Mesenteric fat pad (tissue), 1 donor: ENCODE measurements around the gene PABPN1. TPM values are rescaled to one million over a fixed set of nuclear protein-coding genes. Genes with fewer than 3 reads are reported as not detected.

ENCODE experiments used
- DNase-seq: peaks from one replicate; pipeline ENCODE4 v3.0.0-alpha.2; 2020; ENCODE audit warnings: low spot score
- total RNA-seq: library from RNA; stranded (reverse); fragmentation: NEBNext Ultra II Directional; extraction: Animal tissue kit (Norgen Biotek cat#: 25700); gene quantifications from one replicate; pipeline ENCODE4 v1.2.1, GENCODE V29; 2021
- donor health status: DM: yes; HTN: yes; CAD: no.

PABPN1 gene
- total RNA-seq, 1 donor from 2014 or later, result 129 TPM

- peak; percentile 78 for DNase-seq
These were observed 36.0 kb downstream of the PABPN1 start for GRCh38 chr14:23357261-23357660.

GRCh38 chr14:23358042-23358441 is 36.8 kb downstream of the PABPN1 start:
- DNase-seq, result no peak

DNA sequence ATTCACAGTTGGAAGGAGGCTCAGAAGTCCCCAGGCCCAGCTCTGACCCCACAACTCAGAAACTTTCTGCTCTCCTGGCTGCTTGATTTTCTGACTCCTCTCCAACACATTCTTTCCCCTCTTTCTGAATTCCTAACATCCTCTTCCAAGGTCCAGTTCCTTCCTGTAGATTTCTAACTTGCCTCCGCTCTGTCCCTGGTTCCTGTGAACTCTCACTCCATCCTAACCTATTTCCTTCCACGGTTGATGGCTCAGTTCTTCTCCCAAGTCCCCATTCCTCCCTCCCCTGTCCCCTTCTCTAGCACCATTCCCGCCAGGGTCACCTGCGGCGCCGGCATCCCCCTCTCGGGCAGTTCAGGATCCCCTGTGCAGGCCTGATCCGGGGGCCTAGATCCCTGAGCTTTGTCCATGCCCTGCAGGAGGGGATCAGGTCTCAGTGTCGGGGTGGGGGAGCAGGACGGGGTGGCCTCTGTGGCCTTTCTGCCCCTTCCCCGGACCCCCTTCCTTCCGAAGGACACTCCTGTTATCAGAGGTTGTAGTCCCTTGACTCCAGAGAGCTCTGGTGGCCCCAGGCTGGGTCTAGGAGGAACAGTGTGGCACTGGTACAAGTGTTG is 37.4 kb downstream of the PABPN1 start:
- DNase-seq, result peak; percentile 89

GRCh38 chr14:23359167-23359626 is 37.9 kb downstream of the PABPN1 start:
- peak; percentile 68 for DNase-seq

DNA sequence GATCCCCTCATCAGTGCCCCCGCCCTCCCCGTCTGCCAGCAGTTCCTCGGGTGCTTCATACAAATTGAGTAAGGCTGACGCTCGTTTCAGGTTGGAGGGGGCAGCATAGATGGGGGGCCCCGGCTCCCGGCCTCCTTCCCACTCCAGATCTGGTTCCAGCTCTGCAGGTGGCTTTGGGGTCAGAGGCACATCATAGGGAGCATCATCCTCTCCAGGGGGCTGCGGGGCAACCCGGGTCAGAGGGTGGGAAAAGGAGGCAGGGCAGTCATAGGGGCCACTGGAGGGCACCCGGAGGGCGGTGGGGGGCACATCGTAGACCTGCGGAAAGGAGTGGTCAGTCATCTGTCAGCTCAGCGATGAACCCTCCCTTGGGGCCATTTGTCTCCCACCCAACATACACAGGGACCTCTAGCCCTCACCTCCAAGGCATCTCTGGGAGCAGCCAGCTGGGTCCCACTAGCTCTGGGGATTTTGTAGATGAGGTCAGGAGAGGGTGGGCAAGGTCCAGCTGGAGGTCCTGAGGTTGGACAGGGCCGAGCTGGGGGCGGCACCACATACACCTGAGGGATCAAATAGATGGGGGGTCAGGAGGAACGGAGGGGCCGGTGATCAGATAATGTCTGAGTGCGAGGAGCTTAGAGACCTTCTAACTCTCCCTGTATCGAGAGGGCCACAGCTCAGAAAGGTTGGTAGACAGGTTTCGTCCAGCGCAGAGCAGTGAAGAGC is 38.6 kb downstream of the PABPN1 start:
- peak; percentile 72 for DNase-seq

DNA sequence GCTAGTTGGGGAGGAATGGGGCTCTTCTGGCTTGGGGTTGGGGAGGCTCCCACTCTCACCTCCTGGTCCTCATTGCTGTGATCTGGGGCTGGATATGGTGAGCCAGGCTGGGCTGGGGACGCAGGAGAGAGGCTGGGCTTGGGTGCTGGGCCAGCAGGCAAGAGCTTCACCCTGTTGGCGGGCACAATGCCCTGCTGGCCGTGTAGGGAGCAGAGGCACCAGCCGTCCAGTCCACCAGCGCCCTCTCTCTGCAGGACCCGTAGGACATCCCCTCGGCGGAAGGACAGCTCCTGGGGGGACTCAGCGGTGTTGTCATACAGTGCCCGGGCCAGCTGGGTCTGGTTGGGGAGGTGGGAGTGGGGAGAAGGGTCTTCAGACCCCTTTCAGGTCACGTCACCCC is 39.2 kb downstream of the PABPN1 start:
- peak; percentile 88 for DNase-seq

- DNase-seq, result peak; percentile 47
These were observed 40.1 kb downstream of the PABPN1 start for GRCh38 chr14:23361320-23361719.

GRCh38 chr14:23361763-23362162 is 40.5 kb downstream of the PABPN1 start:
- no peak for DNase-seq

GRCh38 chr14:23362200-23362599 is 40.9 kb downstream of the PABPN1 start:
- DNase-seq, result peak; percentile 28

DNA sequence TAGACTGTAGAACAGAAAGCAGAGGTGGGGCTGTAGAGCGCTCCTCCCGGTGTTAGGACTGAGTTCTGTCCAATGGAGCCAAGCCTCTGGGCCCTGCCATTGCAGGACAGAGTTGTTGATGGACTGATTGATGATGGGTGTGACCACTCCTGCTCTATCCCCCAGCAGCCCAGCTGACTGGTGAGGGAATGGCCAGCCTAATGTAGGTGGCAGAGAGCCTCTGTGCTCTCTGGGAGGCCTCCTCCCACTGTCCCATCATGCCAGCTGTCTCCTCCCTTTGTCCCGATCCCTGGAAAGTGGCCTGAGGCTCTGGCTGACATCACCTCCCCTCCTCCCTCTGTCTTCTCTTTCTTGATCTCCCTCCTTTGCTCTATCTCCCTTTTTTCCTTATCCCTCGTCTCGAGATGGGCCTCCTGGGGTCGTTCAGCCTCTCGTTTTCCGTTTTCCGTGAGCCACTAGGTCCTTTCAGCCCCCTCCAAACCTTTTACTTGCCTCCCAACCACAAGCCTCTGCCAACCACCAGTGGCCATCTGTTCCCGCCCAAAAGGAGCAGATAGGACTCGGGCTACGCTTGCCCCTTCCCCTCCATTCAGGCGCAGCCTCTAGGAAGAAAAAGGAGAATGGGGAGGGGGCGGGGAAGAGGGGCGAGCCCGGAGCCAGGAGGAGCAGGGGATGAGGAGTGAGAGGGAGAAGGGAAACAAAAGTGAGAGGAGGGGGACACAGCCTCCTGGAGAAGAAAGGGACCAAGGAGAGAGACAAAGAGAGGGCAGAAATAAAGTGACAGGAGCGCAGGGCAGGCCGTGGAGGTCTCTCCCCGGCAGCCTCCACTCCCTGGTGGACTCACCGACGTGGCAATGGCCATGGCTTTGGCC is 43.1 kb downstream of the PABPN1 start:
- DNase-seq, result peak; percentile 49

- no peak for DNase-seq
These were observed 43.9 kb downstream of the PABPN1 start, which contains the start of gene EFS for GRCh38 chr14:23365036-23365731. TSS of gene EFS (minus strand) at chr14:23365172. CDS start at chr14:23365025, 147 bp downstream.

DNA sequence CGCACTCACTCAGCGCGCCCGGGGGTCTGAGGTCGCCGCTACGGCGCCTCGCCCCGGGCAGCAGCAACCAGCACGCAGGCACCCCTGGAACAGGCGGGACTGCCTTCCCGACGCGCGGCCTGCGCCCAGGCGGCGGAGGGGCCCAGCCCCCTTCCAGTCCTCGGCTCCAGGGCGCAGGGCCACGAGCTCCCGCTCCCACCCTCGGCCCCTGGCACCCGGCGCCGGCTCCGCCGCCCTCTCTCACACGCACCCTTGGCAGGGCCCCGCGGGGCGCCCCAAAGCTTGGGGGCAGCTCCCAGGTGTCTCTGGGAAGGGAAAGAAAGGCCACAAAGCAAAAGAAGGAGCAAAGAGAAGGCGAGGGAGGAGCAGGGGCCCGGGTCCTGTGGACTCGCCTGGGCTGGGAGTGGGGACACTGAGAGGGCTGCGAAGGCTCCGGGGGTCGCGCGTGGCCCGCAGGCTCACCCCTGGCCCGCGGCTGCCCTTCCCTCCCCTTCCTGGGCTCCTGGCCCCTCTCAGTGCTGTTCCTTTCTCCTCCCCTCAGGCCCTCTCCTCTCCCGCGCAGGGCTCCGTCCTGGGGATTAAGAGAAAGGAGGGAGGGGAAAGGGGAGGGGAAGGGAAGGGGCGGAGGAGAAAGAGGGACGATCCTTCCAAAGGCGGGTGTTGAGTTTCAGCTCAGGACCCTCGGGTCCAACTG is 44.6 kb downstream of the PABPN1 start:
- DNase-seq, result no peak

DNA sequence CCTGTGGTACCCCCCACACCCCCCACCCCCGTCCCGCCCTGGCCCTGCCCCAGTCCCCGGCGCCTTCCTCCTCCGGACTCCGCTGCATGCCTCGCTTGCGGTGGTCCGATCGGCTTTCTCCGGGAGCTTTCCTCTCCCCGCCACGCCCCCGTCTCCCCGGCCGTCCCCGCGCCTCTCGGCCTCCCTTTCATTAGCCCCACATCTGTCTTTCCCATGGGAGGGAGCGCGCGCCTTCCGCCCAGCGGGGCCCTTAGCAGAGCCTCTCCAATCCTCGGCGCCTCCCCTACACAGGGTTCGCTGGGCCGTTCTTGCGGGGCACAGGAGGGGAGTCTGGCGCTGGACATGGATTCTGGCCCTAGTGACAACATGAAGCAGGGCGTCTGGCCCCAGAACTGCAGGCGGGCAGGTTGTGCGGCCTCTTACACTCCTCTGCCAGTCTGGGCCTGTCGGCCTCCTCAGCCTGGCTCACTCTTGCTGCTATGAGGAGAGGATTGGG is 45.2 kb downstream of the PABPN1 start:
- no peak for DNase-seq

DNA sequence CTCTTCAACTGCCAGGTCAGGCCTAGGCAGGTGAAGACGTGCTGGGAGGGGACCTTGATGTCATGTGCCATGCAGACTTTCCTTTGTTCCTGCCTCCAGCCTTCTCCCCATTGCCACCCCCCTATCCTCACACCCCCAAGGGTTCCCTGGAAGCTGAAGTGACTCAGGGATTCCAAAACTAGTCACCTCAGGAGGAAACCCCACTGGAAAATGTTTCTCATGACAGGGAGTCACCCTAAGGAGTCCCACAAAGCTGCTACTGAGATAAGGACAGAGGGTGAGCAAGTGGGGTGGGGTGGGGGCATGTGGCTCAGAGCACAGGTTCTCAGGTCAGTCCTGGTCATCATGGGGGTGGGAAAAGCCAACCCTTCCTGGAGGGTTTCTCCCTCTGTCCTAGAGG is 49.0 kb downstream of the PABPN1 start:
- DNase-seq, result no peak

- DNase-seq, result no peak
These were observed 50.6 kb downstream of the PABPN1 start for GRCh38 chr14:23371865-23372264.

DNA sequence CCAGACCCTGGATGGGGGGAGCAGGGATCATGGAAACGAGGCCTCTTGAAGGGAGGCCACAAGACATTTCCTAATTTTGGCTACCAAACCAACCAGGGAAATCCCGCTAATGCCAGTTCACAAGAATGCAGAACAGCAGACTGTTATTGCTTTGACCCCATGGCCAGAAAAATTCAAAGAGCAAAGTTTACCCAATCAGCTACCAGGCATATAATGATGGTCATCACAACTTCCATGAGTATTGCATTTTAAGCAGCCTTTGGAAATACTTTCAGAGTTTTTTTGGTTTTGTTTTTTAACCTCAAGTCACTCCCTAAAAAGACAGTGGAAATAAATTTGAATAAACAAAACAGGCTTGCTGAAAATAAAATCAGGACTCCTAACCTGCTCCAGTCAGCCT is 51.3 kb downstream of the PABPN1 start, which contains the start of gene IL25:
Gene IL25, plus strand, starts transcription at position 301 of the 400 bp plus-strand sequence.
- no peak for DNase-seq

DNA sequence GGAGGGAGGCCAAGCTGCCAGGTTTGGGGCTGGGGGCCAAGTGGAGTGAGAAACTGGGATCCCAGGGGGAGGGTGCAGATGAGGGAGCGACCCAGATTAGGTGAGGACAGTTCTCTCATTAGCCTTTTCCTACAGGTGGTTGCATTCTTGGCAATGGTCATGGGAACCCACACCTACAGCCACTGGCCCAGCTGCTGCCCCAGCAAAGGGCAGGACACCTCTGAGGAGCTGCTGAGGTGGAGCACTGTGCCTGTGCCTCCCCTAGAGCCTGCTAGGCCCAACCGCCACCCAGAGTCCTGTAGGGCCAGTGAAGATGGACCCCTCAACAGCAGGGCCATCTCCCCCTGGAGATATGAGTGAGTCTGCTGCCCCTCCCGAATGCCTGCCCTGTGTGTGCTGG is 51.8 kb downstream of the PABPN1 start:
- no peak for DNase-seq
